Measurements from ENCODE around the gene HDAC9.

GRCh38 chr7:18570441-18570840 is 74.9 kb downstream of the HDAC9 start:
- TF ChIP-seq, protein P1, sequence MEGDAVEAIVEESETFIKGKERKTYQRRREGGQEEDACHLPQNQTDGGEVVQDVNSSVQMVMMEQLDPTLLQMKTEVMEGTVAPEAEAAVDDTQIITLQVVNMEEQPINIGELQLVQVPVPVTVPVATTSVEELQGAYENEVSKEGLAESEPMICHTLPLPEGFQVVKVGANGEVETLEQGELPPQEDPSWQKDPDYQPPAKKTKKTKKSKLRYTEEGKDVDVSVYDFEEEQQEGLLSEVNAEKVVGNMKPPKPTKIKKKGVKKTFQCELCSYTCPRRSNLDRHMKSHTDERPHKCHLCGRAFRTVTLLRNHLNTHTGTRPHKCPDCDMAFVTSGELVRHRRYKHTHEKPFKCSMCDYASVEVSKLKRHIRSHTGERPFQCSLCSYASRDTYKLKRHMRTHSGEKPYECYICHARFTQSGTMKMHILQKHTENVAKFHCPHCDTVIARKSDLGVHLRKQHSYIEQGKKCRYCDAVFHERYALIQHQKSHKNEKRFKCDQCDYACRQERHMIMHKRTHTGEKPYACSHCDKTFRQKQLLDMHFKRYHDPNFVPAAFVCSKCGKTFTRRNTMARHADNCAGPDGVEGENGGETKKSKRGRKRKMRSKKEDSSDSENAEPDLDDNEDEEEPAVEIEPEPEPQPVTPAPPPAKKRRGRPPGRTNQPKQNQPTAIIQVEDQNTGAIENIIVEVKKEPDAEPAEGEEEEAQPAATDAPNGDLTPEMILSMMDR (IDR thresholded peaks at IDR 0.05; ENCODE audit: insufficient read depth, low read length, poor library complexity, severe bottlenecking) = peak; percentile 1
- no peak for TF ChIP-seq EZH2phosphoT487 (conservative IDR thresholded peaks at IDR 0.05; ENCODE audit: low read length)
